Mucosa of stomach (tissue), 1 donor: Measurements from ENCODE around the gene CDH4.
"Not testable (repeated sequence)": the region's sequence is repeated elsewhere in the genome, so short reads cannot be mapped to it uniquely, and the experiment has no call there.

Source experiments
- H3K27me3 ChIP-seq: one replicate; pipeline ENCODE4 v1.7.0; 2013; ENCODE audit warnings: mild to moderate bottlenecking, low read length; ENCODE audit not compliant: control insufficient read depth, insufficient read depth
- H3K36me3 ChIP-seq: one replicate; pipeline ENCODE4 v1.7.0; 2013; ENCODE audit warnings: low read length; ENCODE audit not compliant: control insufficient read depth, insufficient read depth
- H3K4me1 ChIP-seq: one replicate; pipeline ENCODE4 v1.7.0; 2013; ENCODE audit warnings: mild to moderate bottlenecking, low read length; ENCODE audit not compliant: control insufficient read depth, insufficient read depth
- H3K4me3 ChIP-seq: one replicate; pipeline ENCODE4 v1.7.0; 2013; ENCODE audit warnings: low read length
- H3K9ac ChIP-seq: one replicate; pipeline ENCODE4 v1.7.0; 2013; ENCODE audit warnings: mild to moderate bottlenecking, low read length, moderate library complexity
- H3K9me3 ChIP-seq: one replicate; pipeline ENCODE4 v1.7.0; 2013; ENCODE audit warnings: mild to moderate bottlenecking, low read length, moderate library complexity; ENCODE audit not compliant: control insufficient read depth
- donor health status: Pancreatic carcinoma.

The CDH4 gene

DNA sequence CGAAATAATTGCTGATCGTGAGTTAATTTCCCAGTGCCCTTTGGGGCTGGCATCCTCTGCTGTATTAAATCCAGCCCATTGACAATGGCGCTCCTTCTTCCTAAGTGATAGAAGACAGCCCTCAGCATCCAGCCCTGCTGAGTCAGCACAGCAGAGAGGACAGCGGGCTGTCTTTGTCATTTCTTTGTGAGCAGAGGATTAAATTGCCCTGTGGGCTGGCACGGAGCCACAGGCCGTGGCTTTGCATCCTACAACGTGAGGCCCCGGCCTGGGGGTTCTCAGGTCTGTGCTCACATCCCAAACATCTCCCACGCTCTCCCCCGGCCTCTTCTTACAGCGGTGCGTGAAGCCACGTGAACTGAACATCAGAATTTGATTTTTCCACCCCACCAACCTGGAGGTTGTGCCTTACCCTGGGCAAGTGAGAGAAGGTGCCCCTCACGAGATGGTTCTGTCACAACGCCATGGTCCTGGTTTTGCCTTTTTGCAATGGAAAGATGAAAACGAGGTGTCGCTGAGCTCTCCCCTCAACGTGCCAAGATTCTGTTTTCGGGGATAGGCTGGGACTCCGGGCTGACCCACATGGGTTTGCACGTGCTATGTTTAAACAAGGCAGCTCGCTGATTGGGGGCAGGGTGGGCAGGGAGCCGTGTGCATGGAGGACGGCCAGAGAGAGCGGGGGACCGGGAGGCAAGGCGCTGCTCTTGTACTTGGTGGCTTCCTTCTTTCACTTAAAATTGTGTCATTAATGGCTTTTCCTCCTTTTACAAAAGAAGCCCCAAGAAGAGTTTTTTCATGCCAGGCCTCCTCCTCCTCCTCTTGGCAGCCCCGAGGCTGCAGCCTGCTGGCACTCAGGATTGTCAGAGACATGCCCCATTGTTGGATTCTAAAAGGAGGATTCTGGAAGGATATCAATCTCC is 19.5 kb downstream of the CDH4 start:
- no peak overlapping the region for H3K9ac ChIP-seq
- H3K4me3 ChIP-seq, result no peak overlapping the region
- no peaks in the 10 kb centered on the region for H3K9me3 ChIP-seq
- H3K4me1 ChIP-seq, result no peaks in the 10 kb centered on the region
- H3K27me3 ChIP-seq, result no peaks in the 10 kb centered on the region
- H3K36me3 ChIP-seq, result no peaks in the 10 kb centered on the region

DNA sequence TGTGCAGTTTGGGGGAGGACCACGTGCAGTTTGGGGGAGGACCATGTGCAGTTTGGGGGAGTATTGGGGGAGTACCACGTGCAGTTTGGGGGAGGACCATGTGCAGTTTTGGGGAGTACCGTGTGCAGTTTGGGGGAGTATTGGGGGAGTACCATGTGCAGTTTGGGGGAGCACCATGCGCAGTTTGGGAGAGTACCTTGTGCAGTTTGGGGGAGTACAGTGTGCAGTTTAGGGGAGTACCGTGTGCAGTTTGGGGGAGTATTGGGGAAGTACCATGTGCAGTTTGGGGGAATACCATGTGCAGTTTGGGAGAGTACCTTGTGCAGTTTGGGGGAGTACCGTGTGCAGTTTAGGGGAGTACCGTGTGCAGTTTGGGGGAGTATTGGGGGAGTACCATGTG is 21.0 kb downstream of the CDH4 start:
- not testable (repeated sequence) for H3K9me3 ChIP-seq, H3K4me3 ChIP-seq, H3K4me1 ChIP-seq, H3K9ac ChIP-seq, H3K36me3 ChIP-seq, H3K27me3 ChIP-seq

DNA sequence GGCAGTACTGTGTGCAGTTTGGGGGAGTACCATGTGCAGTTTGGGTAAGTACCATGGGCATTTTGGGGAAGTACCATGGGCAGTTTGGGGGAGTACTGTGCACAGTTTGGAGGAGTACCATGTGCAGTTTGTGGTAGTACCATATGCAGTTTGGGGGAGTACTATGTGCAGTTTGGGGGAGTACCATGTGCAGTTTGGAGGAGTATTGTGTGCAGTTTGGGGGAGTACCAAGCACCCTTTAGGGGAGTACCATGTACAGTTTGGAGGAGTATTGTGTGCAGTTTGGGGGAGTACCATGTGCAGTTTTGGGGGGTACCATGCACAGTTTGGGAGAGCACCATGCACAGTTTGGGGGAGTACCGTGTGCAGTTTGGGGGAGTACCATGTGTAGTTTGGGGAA is 21.6 kb downstream of the CDH4 start:
- H3K9me3 ChIP-seq, H3K4me3 ChIP-seq, H3K4me1 ChIP-seq, H3K9ac ChIP-seq, H3K36me3 ChIP-seq, H3K27me3 ChIP-seq: not testable (repeated sequence)

DNA sequence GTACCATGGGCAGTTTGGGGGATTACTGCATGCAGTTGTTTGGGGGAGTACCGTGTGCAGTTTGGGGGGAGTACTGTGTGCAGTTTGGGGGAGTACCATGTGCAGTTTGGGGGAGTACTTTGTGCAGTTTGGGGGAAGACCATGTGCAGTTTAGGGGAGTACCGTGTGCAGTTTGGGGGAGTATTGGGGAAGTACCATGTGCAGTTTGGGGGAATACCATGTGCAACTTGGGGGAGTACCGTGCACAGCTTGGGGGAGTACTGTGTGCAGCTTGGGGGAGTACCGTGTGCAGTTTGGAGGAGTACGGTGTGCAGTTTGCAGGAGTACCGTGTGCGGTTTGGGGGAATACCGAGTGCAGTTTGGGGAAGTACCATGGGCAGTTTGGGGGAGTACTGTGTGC is 22.3 kb downstream of the CDH4 start:
- Histone ChIP-seq H3K9ac (no peak overlapping the region), H3K27me3 (no peaks in the 10 kb centered on the region), H3K36me3 (no peaks in the 10 kb centered on the region), H3K4me1 (no peaks in the 10 kb centered on the region), H3K4me3 (no peak overlapping the region), H3K9me3 (no peaks in the 10 kb centered on the region)

DNA sequence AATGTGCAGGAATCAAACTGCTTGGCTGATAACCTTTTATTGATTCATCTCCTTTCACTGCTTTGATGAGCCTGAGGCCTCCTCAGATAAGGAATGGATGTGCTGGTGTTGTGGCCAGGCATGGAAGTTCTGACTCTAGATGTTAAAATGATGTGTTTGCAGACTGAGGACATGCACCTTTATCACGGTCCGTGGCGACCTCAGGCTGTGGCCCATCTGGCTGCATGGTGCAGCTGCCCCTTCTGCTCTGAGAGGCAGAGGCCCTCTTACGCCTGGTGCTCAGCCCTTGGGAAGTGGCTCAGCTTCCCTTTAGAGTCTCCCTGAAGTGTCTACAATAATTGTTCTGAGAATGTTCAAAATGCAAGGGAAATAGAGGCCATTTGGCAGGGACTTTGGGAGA is 26.2 kb downstream of the CDH4 start:
- no peaks in the 10 kb centered on the region for H3K36me3 ChIP-seq
- H3K27me3 ChIP-seq, result no peaks in the 10 kb centered on the region
- no peaks in the 10 kb centered on the region for H3K4me1 ChIP-seq
- no peak overlapping the region for H3K9ac ChIP-seq
- no peak overlapping the region for H3K4me3 ChIP-seq
- no peaks in the 10 kb centered on the region for H3K9me3 ChIP-seq

DNA sequence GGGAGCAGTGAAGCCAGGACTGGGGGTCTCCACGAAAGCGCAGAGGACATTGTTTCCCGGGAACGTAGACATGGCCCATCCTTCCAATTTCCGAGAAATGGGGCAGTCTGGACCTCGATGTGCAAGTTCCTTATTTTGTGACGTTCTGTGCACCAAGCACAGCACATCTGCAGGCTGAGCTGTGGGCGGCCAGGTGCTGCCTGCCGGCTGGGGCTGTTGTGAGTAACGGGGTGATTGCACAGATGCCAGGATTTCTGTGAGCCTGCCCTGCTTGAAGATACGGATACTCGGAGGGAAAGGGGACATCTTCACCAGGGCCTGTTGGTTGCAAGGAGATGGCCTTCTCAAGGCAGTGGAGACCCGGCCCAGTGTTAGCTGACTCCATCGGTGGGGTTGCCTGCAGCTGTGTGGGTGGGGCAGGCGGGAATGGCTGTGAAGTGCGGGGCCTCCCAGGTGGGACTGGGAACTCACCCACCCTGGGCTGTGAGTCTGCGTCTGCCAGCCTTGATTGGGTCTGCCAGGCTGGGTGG is 27.6 kb downstream of the CDH4 start:
- H3K9ac ChIP-seq, result no peak overlapping the region
- no peaks in the 10 kb centered on the region for H3K4me1 ChIP-seq
- H3K27me3 ChIP-seq, result no peaks in the 10 kb centered on the region
- no peaks in the 10 kb centered on the region for H3K9me3 ChIP-seq
- H3K36me3 ChIP-seq, result no peaks in the 10 kb centered on the region
- no peak overlapping the region for H3K4me3 ChIP-seq

DNA sequence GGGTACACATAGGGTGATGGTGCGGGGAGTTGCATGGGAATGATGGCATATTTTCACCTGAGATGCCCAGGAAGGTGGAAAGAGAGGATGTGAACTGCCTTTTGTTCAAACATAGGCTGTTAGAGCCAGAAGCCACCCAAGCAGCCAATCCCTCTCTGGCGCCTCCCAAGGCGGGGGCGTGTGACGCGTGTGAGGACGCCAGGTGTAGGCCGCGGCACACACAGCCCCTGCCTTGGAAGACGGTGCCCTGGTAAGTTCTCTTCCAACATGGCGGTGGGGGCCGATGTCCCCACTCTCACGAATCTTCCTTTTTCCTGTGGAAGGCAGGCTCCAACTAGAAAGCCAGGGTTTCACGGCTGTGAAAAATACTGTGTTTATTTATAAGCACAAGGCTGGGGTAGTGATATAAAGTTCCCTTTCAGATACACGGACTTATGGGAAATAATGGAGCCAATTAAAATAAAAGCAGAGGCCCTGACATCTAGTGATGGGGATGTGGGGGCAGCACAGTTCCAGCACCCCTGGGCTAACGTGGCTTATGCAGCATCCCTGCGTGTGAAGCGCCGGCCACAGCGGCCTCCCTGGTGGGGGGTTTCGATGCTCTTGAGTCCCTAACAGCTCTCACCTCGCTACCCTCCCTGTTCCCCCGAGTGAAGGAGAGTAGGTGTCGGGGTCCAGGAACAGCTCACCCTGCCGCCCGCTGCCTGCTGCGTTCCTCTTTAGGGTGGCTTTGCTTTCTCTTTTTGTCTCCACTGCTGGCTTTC is 28.3 kb downstream of the CDH4 start:
- no peaks in the 10 kb centered on the region for H3K27me3 ChIP-seq

DNA sequence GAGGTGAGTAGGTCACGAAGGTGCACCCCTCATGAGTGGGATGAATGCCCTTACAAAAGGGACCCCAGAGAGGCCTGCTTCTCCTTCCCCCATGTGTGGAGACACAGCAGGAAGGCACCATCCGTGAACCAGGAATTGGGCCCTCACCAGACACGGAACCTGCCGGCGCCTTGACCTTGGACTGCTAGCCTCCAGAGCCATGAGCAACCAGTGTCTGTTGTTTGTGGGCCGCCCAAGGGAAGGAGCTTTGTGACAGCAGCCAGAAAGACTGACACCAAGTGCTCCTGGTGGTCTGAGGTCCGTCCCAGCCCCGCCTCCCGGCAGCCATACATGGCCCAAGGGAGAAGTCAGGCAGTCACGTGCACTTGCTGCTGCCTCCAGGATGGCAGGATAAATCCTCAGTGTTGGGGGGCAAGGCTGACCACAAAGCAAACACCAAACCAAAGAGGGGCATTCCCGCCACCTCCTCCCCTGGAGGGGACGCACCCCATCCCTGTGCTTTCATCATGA is 29.3 kb downstream of the CDH4 start:
- Histone ChIP-seq H3K4me1 (no peaks in the 10 kb centered on the region), H3K9ac (no peak overlapping the region), H3K36me3 (no peaks in the 10 kb centered on the region), H3K4me3 (no peak overlapping the region), H3K27me3 (no peaks in the 10 kb centered on the region), H3K9me3 (no peaks in the 10 kb centered on the region)

More for the DNA sequence above, 28.3 kb downstream of the CDH4 start:
- Histone ChIP-seq H3K9ac (no peak overlapping the region), H3K4me3 (no peak overlapping the region), H3K9me3 (no peaks in the 10 kb centered on the region), H3K36me3 (no peaks in the 10 kb centered on the region), H3K4me1 (no peaks in the 10 kb centered on the region)

DNA sequence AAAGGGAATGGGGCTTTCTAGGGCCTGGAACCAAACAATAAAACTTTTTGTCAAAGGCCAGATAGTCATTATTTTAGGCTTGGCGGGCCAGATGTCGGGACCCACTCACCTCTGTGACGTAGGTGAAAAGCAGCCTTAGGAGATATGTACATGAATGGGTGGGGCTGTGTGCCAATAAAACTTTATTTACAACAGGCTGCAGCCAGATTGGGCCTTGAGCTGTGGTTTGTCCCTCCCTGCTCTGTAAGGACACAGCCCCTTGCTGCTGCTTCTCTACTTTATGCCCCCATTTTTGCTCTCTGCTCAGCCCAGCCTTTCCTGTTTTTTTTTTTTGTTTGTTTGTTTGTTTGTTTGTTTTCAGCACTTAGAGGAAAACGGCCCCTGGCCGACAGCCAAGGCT is 32.7 kb downstream of the CDH4 start:
- H3K9me3 ChIP-seq, result no peaks in the 10 kb centered on the region
- no peak overlapping the region for H3K9ac ChIP-seq
- no peak overlapping the region for H3K4me3 ChIP-seq
- H3K36me3 ChIP-seq, result no peaks in the 10 kb centered on the region
- no peaks in the 10 kb centered on the region for H3K4me1 ChIP-seq
- no peaks in the 10 kb centered on the region for H3K27me3 ChIP-seq

DNA sequence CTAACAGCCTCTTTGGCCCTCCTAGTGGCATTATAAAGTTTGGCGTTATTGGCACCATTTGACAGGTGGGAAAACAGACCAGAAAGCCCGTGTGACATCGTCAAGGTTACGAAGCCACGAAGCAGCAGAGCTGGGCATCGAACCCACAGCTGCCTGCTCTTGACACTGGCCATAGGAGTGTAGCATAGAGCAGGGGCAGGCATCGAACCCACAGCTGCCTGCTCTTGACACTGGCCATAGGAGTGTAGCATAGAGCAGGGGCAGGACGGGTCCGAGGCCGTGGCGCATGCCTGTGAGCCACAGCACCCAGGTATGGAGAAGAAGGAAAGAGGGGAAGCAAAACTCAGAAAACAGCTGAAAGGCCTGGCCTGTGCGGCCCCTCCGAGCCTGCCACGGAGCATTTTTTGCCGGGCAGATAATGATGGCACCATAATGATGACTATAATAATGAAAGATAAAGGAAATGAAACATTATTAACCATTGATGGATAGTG is 33.1 kb downstream of the CDH4 start:
- H3K27me3 ChIP-seq, result no peaks in the 10 kb centered on the region
- no peaks in the 10 kb centered on the region for H3K36me3 ChIP-seq
- no peak overlapping the region for H3K9ac ChIP-seq
- no peak overlapping the region for H3K4me3 ChIP-seq
- H3K9me3 ChIP-seq, result no peaks in the 10 kb centered on the region
- no peaks in the 10 kb centered on the region for H3K4me1 ChIP-seq

DNA sequence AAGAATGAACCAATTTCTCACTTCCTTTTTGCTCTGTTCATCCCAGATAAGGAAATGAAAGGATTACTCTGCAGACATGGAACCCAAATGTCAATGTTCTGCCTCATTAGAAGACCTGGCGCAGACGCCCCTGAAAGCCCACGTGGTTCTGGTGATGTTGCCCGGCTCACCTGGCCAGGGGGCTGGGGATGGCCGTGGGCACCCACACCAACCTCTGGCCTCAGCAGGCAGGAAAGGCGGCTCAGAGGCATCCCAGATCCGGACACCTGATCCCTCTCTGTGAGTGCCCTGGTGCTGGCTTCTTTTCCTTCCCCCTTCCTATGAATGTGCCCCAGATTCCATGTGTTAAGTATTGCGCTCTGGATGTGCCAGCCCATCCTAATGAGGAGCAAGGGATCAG is 33.6 kb downstream of the CDH4 start:
- Histone ChIP-seq H3K9me3 (no peaks in the 10 kb centered on the region), H3K36me3 (no peaks in the 10 kb centered on the region), H3K4me3 (no peak overlapping the region), H3K9ac (no peak overlapping the region), H3K27me3 (no peaks in the 10 kb centered on the region), H3K4me1 (no peaks in the 10 kb centered on the region)
